ENCODE measurements around the gene RASSF4.

Gene RASSF4

GRCh38 chr10:44977287-44978212, 17.9 kb downstream of the RASSF4 start:
- no peak for DNase-seq

GRCh38 chr10:44978213-44978569, 18.6 kb downstream of the RASSF4 start:
- DNase-seq, result no peak

- no peak for DNase-seq
These were observed 19.1 kb downstream of the RASSF4 start, which contains the start of gene DEPP1 for GRCh38 chr10:44978570-44979280. Gene DEPP1 (minus strand): TSS chr10:44978809. CDS start chr10:44978030, 779 bp downstream.

GRCh38 chr10:44979281-44980191, 19.9 kb downstream of the RASSF4 start:
- DNase-seq, result no peak

- DNase-seq, result no peak
These were observed 20.9 kb downstream of the RASSF4 start for GRCh38 chr10:44980309-44981171.

- DNase-seq, result no peak
These were observed 21.8 kb downstream of the RASSF4 start for GRCh38 chr10:44981172-44982113.

- DNase-seq, result no peak
These were observed 22.5 kb downstream of the RASSF4 start for GRCh38 chr10:44982114-44982460.

- DNase-seq, result no peak
These were observed 22.9 kb downstream of the RASSF4 start for GRCh38 chr10:44982496-44982895.

GRCh38 chr10:44983066-44983894, 23.7 kb downstream of the RASSF4 start:
- no peak for DNase-seq

- no peak for DNase-seq
These were observed 24.3 kb downstream of the RASSF4 start for GRCh38 chr10:44983895-44984278.

- no peak for DNase-seq
These were observed 25.1 kb downstream of the RASSF4 start for GRCh38 chr10:44984671-44985101.

- DNase-seq, result no peak
These were observed 25.6 kb downstream of the RASSF4 start for GRCh38 chr10:44985175-44985681.

GRCh38 chr10:44986179-44986578, 26.6 kb downstream of the RASSF4 start:
- no peak for DNase-seq

GRCh38 chr10:44986670-44987069, 27.1 kb downstream of the RASSF4 start:
- no peak for DNase-seq

GRCh38 chr10:44988957-44989585, 29.5 kb downstream of the RASSF4 start:
- DNase-seq, result no peak

- DNase-seq, result no peak
These were observed 30.1 kb downstream of the RASSF4 start for GRCh38 chr10:44989597-44990301.

GRCh38 chr10:44990302-44990655, 30.7 kb downstream of the RASSF4 start:
- DNase-seq, result no peak

- DNase-seq, result no peak
These were observed 31.4 kb downstream of the RASSF4 start for GRCh38 chr10:44990965-44991364.

- no peak for DNase-seq
These were observed 32.0 kb downstream of the RASSF4 start for GRCh38 chr10:44991571-44991970.

Data from CD4-positive, alpha-beta T cell treated with Interleukin-1 beta for 1 hour (primary cell).